Endometrial microvascular endothelial cells (primary cell): ENCODE results near the gene SMCP. TPM values are rescaled to one million over a fixed set of nuclear protein-coding genes. Genes with fewer than 3 reads are reported as not detected.

Source experiments
- in situ Hi-C: cut with HindIII; loops from 2 replicates; pipeline ENCODE4 v1.10.0; 2017; ENCODE audit warnings: low sequenced_read_pairs, low pct_unique_long_range_greater_than_20kb; ENCODE audit errors: inconsistent ontology term
- total RNA-seq: library from RNA; depleted of rRNA; stranded (reverse); fragments of >200 nt; gene quantifications from one replicate; pipeline ENCODE4 v1.2.3, GENCODE V29; 2015; ENCODE audit errors: inconsistent ontology term

Gene SMCP, protein sequence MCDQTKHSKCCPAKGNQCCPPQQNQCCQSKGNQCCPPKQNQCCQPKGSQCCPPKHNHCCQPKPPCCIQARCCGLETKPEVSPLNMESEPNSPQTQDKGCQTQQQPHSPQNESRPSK
- total RNA-seq: not detected

DNA sequence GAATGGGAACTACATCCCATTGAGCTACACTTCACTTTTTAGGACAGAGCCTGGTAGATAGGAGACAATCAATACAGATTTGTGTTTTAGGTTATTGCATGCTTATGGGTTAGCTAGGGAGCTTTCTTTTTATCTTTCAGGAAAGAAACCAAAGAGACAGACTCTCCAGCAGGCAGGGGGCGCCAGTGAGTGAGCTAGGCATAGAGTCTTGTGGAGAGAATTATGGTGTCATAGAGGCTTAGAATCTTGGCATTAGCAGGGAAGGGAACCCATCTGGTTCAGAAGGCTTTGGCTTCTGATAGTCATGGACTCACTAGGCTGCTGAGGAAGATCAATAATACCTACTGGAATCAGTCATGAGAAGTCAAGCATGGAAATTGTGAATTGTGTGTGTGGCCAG is at the start of gene SMCP:
SMCP (plus strand) TSS at position 281 of the 400 bp plus-strand sequence. CDS start 6,101 bp downstream, outside the sequence.
- in situ Hi-C loops: no loop called here

GRCh38 chr1:152836870-152837269 is 41.3 kb upstream of the SMCP start:
- in situ Hi-C loops: no loop called here

GRCh38 chr1:152842556-152842955 is 35.6 kb upstream of the SMCP start, which contains the start of gene LCE6A:
Gene LCE6A (plus strand): TSS chr1:152842856. CDS start chr1:152843521, 665 bp downstream.
- in situ Hi-C loops: no loop called here

- in situ Hi-C loops: no loop called here
These were observed 22.5 kb upstream of the SMCP start for GRCh38 chr1:152855661-152856060.

DNA sequence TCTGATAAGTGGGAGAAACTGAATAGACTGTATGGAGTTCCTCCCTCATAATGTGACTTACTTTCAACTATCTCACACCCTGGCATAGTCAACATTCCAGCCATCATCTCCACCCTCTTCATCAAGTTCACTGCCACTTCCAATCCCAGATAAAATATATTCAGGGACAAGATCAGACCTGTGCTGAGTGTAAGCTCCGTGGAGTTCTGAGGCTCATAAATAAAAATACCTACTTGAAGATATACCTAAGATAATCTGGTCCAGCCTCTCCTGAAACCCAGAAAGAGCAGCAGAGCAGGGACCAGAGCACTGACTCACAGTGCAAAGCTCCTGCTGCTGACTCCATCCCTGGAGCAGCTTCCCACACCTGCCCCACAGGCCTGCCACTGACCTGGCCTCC is 20.1 kb upstream of the SMCP start:
- in situ Hi-C loops: no loop called here

DNA sequence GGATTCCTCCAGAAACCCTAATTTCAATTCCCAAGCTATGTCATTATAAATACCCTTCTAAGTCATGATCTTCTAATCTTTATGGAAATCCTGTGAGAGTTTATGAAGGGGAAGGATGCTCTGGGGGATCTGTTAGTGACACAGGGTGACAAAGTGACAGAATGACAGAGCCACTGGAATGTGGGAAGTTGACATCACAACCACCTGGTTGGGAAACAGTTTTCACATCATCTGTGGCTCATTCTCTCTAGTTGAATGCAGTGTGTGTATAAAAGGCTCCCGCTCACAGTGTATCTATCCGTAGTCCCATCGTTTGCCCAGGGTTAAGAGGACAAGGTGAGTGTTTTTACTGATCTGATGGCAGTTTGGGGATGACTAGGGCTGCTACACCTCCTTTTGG is 18.4 kb upstream of the SMCP start, which contains the start of gene LCE7A:
LCE7A (plus strand) TSS at position 301 of the 400 bp plus-strand sequence. CDS start 702 bp downstream, outside the sequence.
- in situ Hi-C loops: no loop called here

- in situ Hi-C loops: no loop called here
These were observed 18.0 kb upstream of the SMCP start for GRCh38 chr1:152860129-152860528.

DNA sequence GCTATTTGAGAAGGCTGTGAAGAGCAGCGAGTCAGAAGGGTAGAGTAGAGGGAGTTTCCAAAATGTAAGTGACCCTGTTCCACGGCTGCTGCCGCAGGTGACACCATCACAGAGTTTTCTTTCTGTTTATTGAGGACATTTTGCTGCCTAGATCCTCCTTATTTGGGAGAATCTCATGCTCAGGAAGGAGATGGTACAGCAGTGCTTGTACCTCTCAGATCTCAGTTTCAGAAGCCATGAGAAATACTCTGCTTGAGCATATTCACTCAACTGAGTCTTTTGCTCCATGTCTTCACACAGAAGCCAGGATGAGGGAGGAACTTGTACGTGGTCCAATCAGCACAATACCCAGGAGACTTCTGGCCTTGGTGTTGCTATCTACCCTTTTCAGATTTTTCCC is 16.7 kb upstream of the SMCP start:
- in situ Hi-C loops: no loop called here

GRCh38 chr1:152864443-152864842 is 13.7 kb upstream of the SMCP start:
- in situ Hi-C loops: no loop called here

DNA sequence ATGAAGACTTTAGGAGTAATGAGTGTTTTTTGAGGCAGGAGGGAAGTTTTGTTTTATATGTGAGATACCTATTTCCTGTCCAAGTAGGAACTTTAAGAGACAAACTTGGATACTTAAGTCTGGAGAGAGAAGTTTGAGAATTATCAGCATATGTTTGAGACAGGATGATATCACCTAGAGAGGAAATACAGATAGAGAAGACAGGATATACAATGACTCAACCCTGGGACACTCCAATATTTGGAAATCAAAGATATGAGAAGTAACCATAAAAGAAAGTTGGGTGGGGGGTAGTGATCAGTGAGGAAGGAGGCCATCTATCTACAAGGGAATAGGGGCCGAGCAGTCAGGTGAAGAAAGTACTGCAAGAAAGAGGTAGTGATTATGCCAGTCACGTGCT is 11.8 kb upstream of the SMCP start:
- in situ Hi-C loops: no loop called here

DNA sequence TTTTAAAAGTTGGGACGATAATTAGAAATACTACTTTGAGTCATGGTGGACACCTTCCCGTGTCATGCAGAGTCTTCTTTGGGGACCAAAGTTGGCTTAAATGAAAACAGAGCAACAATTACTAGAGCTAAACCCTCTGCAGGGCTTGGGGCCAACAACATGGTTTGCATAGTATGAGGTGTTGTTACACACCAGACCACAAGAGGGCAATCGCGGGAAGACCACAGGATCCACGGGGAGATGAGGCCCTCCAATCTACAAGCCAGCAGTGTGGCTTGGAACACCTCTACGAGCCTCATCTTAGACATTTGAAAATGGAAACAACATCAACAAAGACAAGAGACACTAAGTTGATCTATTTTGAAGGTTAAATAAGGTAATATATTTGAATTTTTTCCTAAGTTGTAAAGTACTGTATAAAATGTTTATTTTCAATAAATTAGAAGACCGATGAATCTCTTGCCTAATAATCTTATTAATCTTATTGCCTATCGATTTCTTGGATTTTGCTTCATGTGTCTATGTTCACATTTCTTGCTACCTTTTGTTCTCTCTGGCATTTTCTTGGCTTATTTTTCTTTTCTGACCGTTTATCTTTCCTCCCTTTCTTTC is 8.2 kb upstream of the SMCP start:
- in situ Hi-C loops: no loop called here

GRCh38 chr1:152870831-152871730 is 7.0 kb upstream of the SMCP start:
- in situ Hi-C loops: no loop called here

DNA sequence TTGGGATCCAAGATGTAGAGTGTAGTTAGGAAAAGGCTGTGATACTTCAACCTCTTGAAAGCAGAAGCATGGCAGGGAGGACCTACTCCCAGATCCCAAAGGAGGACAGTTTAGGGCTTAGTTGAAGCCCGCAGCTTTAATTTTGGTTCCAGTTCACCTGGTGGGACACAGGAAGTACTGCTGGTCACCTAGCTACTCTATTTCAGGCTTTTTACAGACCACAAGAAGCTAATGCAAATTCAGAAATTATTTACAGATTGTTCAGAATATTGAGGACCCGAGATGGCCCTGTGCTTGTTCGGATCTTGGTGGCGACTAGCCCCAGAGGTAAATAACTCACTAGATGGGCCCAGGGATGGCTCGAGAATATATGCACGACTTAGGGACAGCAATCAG is 6.4 kb upstream of the SMCP start:
- in situ Hi-C loops: no loop called here

DNA sequence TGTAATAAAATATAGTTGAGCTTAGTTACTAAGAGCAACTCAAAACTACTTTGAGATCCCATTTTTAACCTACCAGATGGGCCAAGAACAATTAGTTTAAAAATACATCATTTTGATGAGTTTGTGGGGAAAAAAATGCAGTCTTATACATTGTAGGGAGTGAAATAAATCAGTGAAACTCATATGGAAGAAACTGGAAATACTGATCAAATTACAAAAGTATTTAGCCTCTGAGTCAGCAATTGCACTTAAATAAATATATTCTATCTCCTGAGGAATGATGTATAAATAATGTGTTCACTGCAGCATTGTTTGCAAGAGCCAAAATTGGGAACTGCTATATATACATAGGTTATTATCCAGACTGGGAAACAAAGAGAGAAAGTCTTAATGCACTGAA is 4.6 kb upstream of the SMCP start:
- in situ Hi-C loops: no loop called here

DNA sequence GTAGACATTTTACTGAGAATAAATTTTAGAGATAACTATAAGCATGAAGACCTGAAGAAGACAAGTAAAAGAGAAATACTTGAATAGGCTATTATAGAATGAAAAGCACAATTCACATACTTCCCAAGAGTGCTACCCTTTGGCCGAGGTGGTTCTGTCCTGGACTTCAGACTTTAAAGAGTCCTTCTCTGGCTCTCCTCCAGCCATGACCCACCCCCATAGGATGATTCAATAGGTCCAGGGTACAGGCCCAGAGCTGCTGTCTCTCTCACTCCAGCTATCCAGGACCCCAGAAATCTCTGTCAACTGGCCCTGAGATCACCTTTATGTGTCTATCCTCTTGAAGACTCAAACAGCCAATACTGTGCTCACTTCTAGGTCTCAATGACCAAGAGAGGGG is 1.3 kb upstream of the SMCP start:
- in situ Hi-C loops: no loop called here

DNA sequence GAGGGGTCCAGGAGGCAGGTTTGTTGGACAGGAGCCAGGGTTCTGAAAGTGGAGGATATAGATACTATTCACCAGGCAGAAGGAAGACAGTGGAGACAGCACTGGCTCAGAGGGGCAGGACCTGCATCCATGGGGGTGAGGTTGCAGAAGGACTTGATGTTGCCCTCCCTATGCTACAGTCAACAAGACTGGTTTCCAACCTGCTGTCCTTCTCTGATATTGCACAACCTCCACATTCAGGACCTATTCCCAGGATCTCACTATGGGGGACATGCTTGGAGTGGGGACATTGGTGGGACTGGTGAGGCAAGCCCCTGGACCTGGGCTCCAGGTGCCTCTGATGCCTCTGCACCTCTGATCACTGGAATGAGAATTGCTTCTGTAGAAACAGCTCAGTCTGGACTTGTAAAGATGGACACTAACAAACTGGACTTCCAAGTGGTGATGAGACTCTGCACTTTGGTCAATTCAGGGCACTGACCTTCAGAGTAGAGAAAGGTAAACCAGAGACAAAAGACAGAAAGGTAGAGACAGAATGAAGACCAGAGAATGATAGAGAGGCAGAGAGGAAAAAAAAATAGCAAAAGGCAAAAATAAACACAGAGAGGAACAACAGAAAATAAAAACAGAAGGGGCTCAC is 1.6 kb downstream of the SMCP start:
- in situ Hi-C loops: no loop called here

- in situ Hi-C loops: no loop called here
These were observed 2.2 kb downstream of the SMCP start for GRCh38 chr1:152880316-152880715.

- in situ Hi-C loops: no loop called here
These were observed 2.8 kb downstream of the SMCP start for GRCh38 chr1:152880907-152881306.

DNA sequence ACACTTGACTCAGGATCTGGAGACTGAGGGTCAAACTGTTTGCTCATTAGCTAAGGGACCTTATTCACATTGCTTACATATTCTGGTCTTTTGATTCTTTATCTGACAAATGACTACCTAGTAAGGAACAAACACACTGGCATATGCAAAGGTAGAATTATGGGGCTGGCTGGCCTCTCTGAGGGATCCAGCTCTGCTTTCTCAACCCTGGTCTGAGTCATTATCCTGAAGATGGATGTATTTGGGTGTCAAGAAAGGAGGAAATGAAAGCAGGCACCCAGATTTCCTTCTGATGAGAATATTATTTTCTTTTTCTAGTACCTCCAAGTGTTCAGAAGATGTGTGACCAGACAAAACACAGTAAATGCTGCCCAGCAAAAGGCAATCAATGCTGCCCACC is 6.0 kb downstream of the SMCP start:
- in situ Hi-C loops: no loop called here
